K562 (cell line): ENCODE results near the gene SLC1A2. TPM values are rescaled to one million over a fixed set of nuclear protein-coding genes. Genes with fewer than 3 reads are reported as not detected.

ENCODE experiments used
- ATAC-seq: fragments of 200-7000 bp; cut with Tn5 transposase; 3 replicates; pipeline ENCODE4 v1.9.1; 2020; ENCODE audit warnings: moderate library complexity
- BruUV-seq: library from RNA; stranded (reverse); fragments of 400-500 nt; replicated peaks from 2 replicates; lab custom pipeline; 2021; lab: Mats Ljungman, UMichigan
- CTCF ChIA-PET: fragments of 300-600 bp; formaldehyde crosslinking; extraction: SDS; loops from one replicate; lab custom pipeline; 2021; ENCODE audit warnings: low intra/inter-chr PET ratio; lab: Yijun Ruan, JAX
- POLR2A ChIA-PET: fragments of 300-600, 350-650 bp; sonication (Branson Sonifier 250); formaldehyde crosslinking; extraction: SDS; loops from one replicate; lab custom pipeline; 2021; ENCODE audit warnings: antibody characterized with exemption, inconsistent platforms; lab: Yijun Ruan, JAX
- DNase-seq, 4 experiments: peaks; one replicate each; pipeline versions ENCODE4 v3.0.0 to v3.0.0-alpha.2; 2011 to 2018; ENCODE audit warnings: low spot score in 3 of 4, mixed read lengths in 3 of 4; ENCODE audit errors: extremely low read depth in 1 of 4
- FAIRE-seq: peaks from 2 replicates; lab custom pipeline; 2011; peaks lifted over from hg19 to GRCh38; lab: Jason Lieb, UNC
- H2AFZ ChIP-seq: 2 replicates; pipeline ENCODE4 v1.6.0; 2011; ENCODE audit warnings: low read depth, low read length, control low read depth, inconsistent platforms
- H3K27ac ChIP-seq: fragments of 200-600 bp; 3 replicates; pipeline ENCODE4 v1.8.0; 2011; ENCODE audit warnings: low read depth, mild to moderate bottlenecking, control low read depth, inconsistent platforms, low read length, moderate library complexity, mixed read lengths; ENCODE audit errors: extremely low read depth
- H3K27me3 ChIP-seq, 2 experiments: fragments of 300-600 bp in 1 of 2; 2 replicates in 1 of 2; 3 replicates in 1 of 2; pipeline versions ENCODE4 v1.6.0 to v1.8.0; 2011; ENCODE audit warnings: inconsistent platforms in 2 of 2, low read length in 2 of 2, mild to moderate bottlenecking in 1 of 2, mixed read lengths in 1 of 2, moderate library complexity in 1 of 2; ENCODE audit not compliant: control insufficient read depth in 2 of 2, insufficient read depth in 2 of 2
- H3K36me3 ChIP-seq: fragments of 300-600 bp; 3 replicates; pipeline ENCODE4 v1.8.0; 2011; ENCODE audit warnings: mild to moderate bottlenecking, low read length, inconsistent platforms; ENCODE audit not compliant: control insufficient read depth, insufficient read depth
- H3K4me1 ChIP-seq, 2 experiments: fragments of 200-600 bp in 1 of 2; replicated peaks in 1 of 2; 2 replicates in 1 of 2; 3 replicates in 1 of 2; pipeline versions ENCODE4 v1.5.1 to v1.8.0; 2011; ENCODE audit warnings: inconsistent platforms in 2 of 2, low read length in 2 of 2, mild to moderate bottlenecking in 1 of 2, mixed read lengths in 1 of 2, moderate library complexity in 1 of 2; ENCODE audit not compliant: control insufficient read depth in 2 of 2, insufficient read depth in 2 of 2
- H3K4me2 ChIP-seq: 2 replicates; pipeline ENCODE4 v1.6.1; 2011; ENCODE audit warnings: low read length, control low read depth, inconsistent platforms, mixed read lengths; ENCODE audit not compliant: insufficient read depth
- H3K4me3 ChIP-seq: fragments of 200-600 bp; sonication (generic), shearing (Covaris generic); 2 replicates; pipeline ENCODE4 v1.5.1; 2016; ENCODE audit warnings: control low read depth, inconsistent platforms
- H3K79me2 ChIP-seq: fragments of 200-600 bp; 3 replicates; pipeline ENCODE4 v1.8.0; 2011; ENCODE audit warnings: low read length, inconsistent platforms; ENCODE audit not compliant: control insufficient read depth, insufficient read depth
- H3K9ac ChIP-seq, 2 experiments: 2 replicates each; pipeline versions ENCODE4 v1.6.0 to v1.6.1; 2011; ENCODE audit warnings: low read depth in 2 of 2, low read length in 2 of 2, control low read depth in 1 of 2, inconsistent platforms in 1 of 2, mild to moderate bottlenecking in 1 of 2, mixed read lengths in 1 of 2; ENCODE audit not compliant: insufficient read depth in 1 of 2
- H3K9me1 ChIP-seq: one replicate; pipeline ENCODE4 v1.6.0; 2011; ENCODE audit warnings: inconsistent platforms, mild to moderate bottlenecking, low read length, moderate library complexity; ENCODE audit not compliant: control insufficient read depth, insufficient read depth
- H3K9me3 ChIP-seq: replicated peaks from 2 replicates; pipeline ENCODE4 v1.5.1; 2011; ENCODE audit warnings: low read depth, low read length, inconsistent platforms; ENCODE audit not compliant: control insufficient read depth, insufficient read depth
- H4K20me1 ChIP-seq: replicated peaks from 2 replicates; pipeline ENCODE4 v1.6.1; 2011; ENCODE audit warnings: low read length, inconsistent platforms, mixed read lengths; ENCODE audit not compliant: control insufficient read depth, insufficient read depth
- HCFC1 ChIP-seq: IDR thresholded peaks from 2 replicates; pipeline ENCODE4 v1.6.1; 2012; ENCODE audit warnings: low read depth, low read length, improper control_type of control experiment
- HIVEP1 ChIP-seq: fragments of 250-450 bp; sonication (Bioruptor Pico); IDR thresholded peaks from 2 replicates; pipeline ENCODE4 v1.4.0; 2020; ENCODE audit warnings: mild to moderate bottlenecking
- IFI16 ChIP-seq: fragments of 250-450 bp; sonication (Bioruptor Pico); IDR thresholded peaks from 2 replicates; pipeline ENCODE4 v2.1.2; 2022; ENCODE audit warnings: mild to moderate bottlenecking, inconsistent platforms
- ILK ChIP-seq: fragments of 450-650 bp; IDR thresholded peaks from 2 replicates; pipeline ENCODE4 v1.6.1; 2016; ENCODE audit warnings: missing genetic modification characterization, low read depth, mild to moderate bottlenecking, missing compliant biosample characterization, moderate library complexity, borderline replicate concordance
- KLF1 ChIP-seq: fragments of 450-650 bp; IDR thresholded peaks from 2 replicates; pipeline ENCODE4 v1.6.1; 2016; ENCODE audit warnings: missing genetic modification characterization, missing compliant biosample characterization
- KLF6 ChIP-seq: fragments of 250-450 bp; sonication (Bioruptor Pico); IDR thresholded peaks from 2 replicates; pipeline ENCODE4 v1.4.0; 2020; ENCODE audit warnings: mild to moderate bottlenecking, moderate library complexity, borderline replicate concordance
- NCOA6 ChIP-seq: fragments of 450-650 bp; IDR thresholded peaks from 2 replicates; pipeline ENCODE4 v1.6.1; 2017; ENCODE audit warnings: mild to moderate bottlenecking
- RCOR1 ChIP-seq, 2 experiments: IDR thresholded peaks; 2 replicates each; pipeline ENCODE4 v1.6.1; 2012; ENCODE audit warnings: low read depth in 2 of 2, low read length in 2 of 2, borderline replicate concordance in 1 of 2, improper control_type of control experiment in 1 of 2
- SP1 ChIP-seq: sonication (generic); formaldehyde crosslinking; IDR thresholded peaks from 2 replicates; pipeline ENCODE4 v1.8.1; 2022; ENCODE audit warnings: mild to moderate bottlenecking, missing genetic modification reagents
- ZNF57 ChIP-seq: fragments of 450-650 bp; formaldehyde crosslinking; IDR thresholded peaks from 2 replicates; pipeline ENCODE4 v1.4.0; 2020; ENCODE audit warnings: mild to moderate bottlenecking, moderate library complexity
- ZNF696 ChIP-seq: fragments of 250-450 bp; sonication (Bioruptor Pico); conservative IDR thresholded peaks from 2 replicates; pipeline ENCODE4 v1.4.0; 2020; ENCODE audit warnings: mild to moderate bottlenecking, moderate library complexity
- WGBS: fragments of 100-300 bp; shearing (Covaris generic); methylation state at CpG from one replicate; pipeline ENCODE4 v1.1.6; 2016; ENCODE audit warnings: low coverage, mixed read lengths; ENCODE audit not compliant: insufficient coverage; ENCODE audit errors: missing lambda C conversion rate; 5-methylcytosine and 5-hydroxymethylcytosine counted together
- in situ Hi-C: fragments of 300-500 bp; cut with MboI; formaldehyde crosslinking; loops from 4 replicates; pipeline ENCODE4 v1.15.0; 2018; ENCODE audit warnings: inconsistent platforms, mixed read lengths
- intact Hi-C: fragments of 100-400 bp; cut with micrococcal nuclease; formaldehyde crosslinking; loops from 2 replicates; pipeline ENCODE4 v1.14.2; 2022
- polyA plus RNA-seq, 8 experiments: library from polyadenylated mRNA; depleted of rRNA in 4 of 8; stranded (reverse) in 5 of 8; unstranded in 3 of 8; fragments of >200 nt; fragmentation: Nextera tagmentation in 2 of 8; fragmentation: Illumina TruSeq in 1 of 8; extraction: Ambion mirVana in 2 of 8; extraction: Trizol in 1 of 8; gene quantifications; 2 replicates each; pipeline versions ENCODE4 v1.2.1 to v1.2.3, GENCODE V29; 2011 to 2014; ENCODE audit warnings: inconsistent platforms in 1 of 8, missing spikeins in 1 of 8
- total RNA-seq, 7 experiments: library from RNA; depleted of rRNA in 6 of 7; stranded (reverse); fragments of >200 nt in 6 of 7; fragmentation: Illumina TruSeq in 2 of 7; extraction: Trizol in 2 of 7; gene quantifications; 2 replicates each; pipeline versions ENCODE4 v1.2.1 to v1.2.3, GENCODE V29; 2011 to 2021; ENCODE audit warnings: low replicate concordance in 1 of 7
- TF ChIP-seq, protein P1 (sequence below), 2 experiments: fragments of 250-450 bp in 1 of 2; fragments of 450-650 bp in 1 of 2; sonication (Bioruptor Pico) in 1 of 2; IDR thresholded peaks; 2 replicates each; pipeline versions ENCODE4 v1.6.1 to v1.8.0; 2016 to 2021; ENCODE audit warnings: mild to moderate bottlenecking in 2 of 2, moderate library complexity in 2 of 2, missing compliant biosample characterization in 1 of 2, missing genetic modification characterization in 1 of 2
- TF ChIP-seq, protein P2 (sequence below): sonication (generic); formaldehyde crosslinking; IDR thresholded peaks from 2 replicates; pipeline ENCODE4 v1.4.0; 2020; ENCODE audit warnings: mild to moderate bottlenecking, missing genetic modification reagents
- TF ChIP-seq, protein P3 (sequence below), 2 experiments: fragments of 450-650 bp in 1 of 2; sonication (generic) in 1 of 2; formaldehyde crosslinking in 1 of 2; IDR thresholded peaks in 1 of 2; conservative IDR thresholded peaks in 1 of 2; 2 replicates each; pipeline versions ENCODE4 v1.6.1 to v1.8.1; 2016 to 2023; ENCODE audit warnings: mild to moderate bottlenecking in 2 of 2, moderate library complexity in 2 of 2, inconsistent platforms in 1 of 2, missing genetic modification reagents in 1 of 2
- TF ChIP-seq, protein P4 (sequence below): fragments of 450-650 bp; IDR thresholded peaks from 2 replicates; pipeline ENCODE4 v1.6.1; 2016

Gene SLC1A2
- total and polyA plus RNA-seq, 9 of the 15 experiments (the other 6 are each of a cell fraction or from before 2014, with no cell fraction given), result 0.03 to 0.07 (median 0.04) TPM; not detected in 5

DNA sequence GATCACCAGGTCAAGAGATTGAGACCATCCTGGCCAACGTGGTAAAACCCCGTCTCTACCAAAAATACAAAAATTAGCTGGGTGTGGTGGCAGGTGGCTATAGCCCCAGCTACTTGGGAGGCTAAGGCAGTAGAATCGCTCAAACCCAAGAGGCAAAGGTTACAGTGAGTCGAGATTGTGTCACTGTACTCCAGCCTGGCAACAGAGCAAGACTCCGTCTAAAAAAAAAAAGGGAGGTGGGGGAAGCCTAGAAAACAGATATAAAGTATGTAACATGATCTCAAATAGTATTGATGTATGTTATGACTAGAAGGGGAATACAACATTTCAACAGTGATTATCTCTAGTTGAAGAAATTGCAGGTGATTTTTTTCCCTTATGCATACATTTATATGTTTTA is 61.4 kb downstream of the SLC1A2 start:
- TF ChIP-seq IFI16 (CRISPR knock-in tag), result no peak
- TF ChIP-seq, protein P1, sequence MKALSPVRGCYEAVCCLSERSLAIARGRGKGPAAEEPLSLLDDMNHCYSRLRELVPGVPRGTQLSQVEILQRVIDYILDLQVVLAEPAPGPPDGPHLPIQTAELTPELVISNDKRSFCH (CRISPR knock-in tag; IDR thresholded peaks at IDR 0.05), result no peak
- TF ChIP-seq, protein P1 (tag; IDR thresholded peaks at IDR 0.05), result no peak
- TF ChIP-seq ZNF696 (CRISPR knock-in tag), result no peak
- TF ChIP-seq NCOA6, result no peak
- TF ChIP-seq, protein P2, sequence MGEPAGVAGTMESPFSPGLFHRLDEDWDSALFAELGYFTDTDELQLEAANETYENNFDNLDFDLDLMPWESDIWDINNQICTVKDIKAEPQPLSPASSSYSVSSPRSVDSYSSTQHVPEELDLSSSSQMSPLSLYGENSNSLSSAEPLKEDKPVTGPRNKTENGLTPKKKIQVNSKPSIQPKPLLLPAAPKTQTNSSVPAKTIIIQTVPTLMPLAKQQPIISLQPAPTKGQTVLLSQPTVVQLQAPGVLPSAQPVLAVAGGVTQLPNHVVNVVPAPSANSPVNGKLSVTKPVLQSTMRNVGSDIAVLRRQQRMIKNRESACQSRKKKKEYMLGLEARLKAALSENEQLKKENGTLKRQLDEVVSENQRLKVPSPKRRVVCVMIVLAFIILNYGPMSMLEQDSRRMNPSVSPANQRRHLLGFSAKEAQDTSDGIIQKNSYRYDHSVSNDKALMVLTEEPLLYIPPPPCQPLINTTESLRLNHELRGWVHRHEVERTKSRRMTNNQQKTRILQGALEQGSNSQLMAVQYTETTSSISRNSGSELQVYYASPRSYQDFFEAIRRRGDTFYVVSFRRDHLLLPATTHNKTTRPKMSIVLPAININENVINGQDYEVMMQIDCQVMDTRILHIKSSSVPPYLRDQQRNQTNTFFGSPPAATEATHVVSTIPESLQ (CRISPR knock-in tag), result no peak
- TF ChIP-seq ILK (tag), result no peak
- no peak for TF ChIP-seq HCFC1
- no peak for TF ChIP-seq ZNF57
- TF ChIP-seq RCOR1 (IDR thresholded peaks at IDR 0.05; ENCODE audit: borderline replicate concordance in 1 of 2, low read depth in 2 of 2, low read length in 2 of 2), result no peak
- no peak for TF ChIP-seq KLF1
- TF ChIP-seq, protein P3, sequence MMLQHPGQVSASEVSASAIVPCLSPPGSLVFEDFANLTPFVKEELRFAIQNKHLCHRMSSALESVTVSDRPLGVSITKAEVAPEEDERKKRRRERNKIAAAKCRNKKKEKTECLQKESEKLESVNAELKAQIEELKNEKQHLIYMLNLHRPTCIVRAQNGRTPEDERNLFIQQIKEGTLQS (IDR thresholded peaks at IDR 0.05), result no peak
- TF ChIP-seq, protein P3 (CRISPR knock-in tag; conservative IDR thresholded peaks at IDR 0.05), result no peak
- TF ChIP-seq HIVEP1 (CRISPR knock-in tag), result no peak
- TF ChIP-seq, protein P4, sequence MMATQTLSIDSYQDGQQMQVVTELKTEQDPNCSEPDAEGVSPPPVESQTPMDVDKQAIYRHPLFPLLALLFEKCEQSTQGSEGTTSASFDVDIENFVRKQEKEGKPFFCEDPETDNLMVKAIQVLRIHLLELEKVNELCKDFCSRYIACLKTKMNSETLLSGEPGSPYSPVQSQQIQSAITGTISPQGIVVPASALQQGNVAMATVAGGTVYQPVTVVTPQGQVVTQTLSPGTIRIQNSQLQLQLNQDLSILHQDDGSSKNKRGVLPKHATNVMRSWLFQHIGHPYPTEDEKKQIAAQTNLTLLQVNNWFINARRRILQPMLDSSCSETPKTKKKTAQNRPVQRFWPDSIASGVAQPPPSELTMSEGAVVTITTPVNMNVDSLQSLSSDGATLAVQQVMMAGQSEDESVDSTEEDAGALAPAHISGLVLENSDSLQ, result no peak
- TF ChIP-seq SP1 (CRISPR knock-in tag), result no peak
- TF ChIP-seq KLF6 (CRISPR knock-in tag), result no peak
- ATAC-seq, result no peak
- Histone ChIP-seq H3K4me1 (peaks cover 0 to 3% of the 10 kb centered on the region in 2 experiments; a peak in 1 of 5 replicates), H3K9me3 (no peaks in the 10 kb centered on the region), H3K9me1 (no peaks in the 10 kb centered on the region), H3K79me2 (no peaks in the 10 kb centered on the region), H2AFZ (no peak overlapping the region), H4K20me1 (no peaks in the 10 kb centered on the region), H3K27ac (no peak overlapping the region), H3K4me3 (no peak overlapping the region), H3K9ac (no peak overlapping the region), H3K4me2 (no peak overlapping the region), H3K27me3 (no peaks in the 10 kb centered on the region), H3K36me3 (no peaks in the 10 kb centered on the region)
- FAIRE-seq, result no peak
- intact Hi-C loops, result no loop called here
- 3% methylated on average over 5 of the region's 5 CpGs for WGBS
- ChIA-PET CTCF (no interaction called here), POLR2A (no interaction called here)
- in situ Hi-C loops, result no loop called here
- DNase-seq, result no peak
- BruUV-seq, result no TSS peak
